ENCODE measurements around the gene APH1A.
A peak's percentile ranks its signal among the peaks of the same experiment; 100 is the strongest.
"Not testable (repeated sequence)": the region's sequence is repeated elsewhere in the genome, so short reads cannot be mapped to it uniquely, and the experiment has no call there.

APH1A gene

DNA sequence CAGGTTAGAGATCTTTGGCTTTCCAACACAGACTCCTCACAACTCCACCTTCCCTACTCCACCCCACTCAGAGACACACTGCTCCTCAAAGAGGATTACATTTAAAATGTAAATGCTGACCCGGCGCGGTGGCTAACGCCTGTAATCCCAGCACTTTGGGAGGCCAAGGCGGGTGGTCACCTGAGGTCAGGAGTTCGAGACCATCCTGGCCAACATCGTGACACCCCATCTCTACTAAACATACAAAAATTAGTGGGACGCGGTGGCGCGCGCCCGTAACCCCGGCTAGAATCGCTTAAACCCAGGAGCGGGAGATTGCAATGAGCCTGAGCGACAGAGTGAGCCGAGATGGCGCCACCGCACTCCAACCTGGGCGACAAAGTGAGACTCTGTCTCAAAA, 31.1 kb downstream of the APH1A start:
- H3K9ac ChIP-seq (ENCODE audit: low read depth, low read length): no peak overlapping the region
- H3K4me1 ChIP-seq (ENCODE audit: control insufficient read depth, insufficient read depth, low read length): no peaks in the 10 kb centered on the region
- no peaks in the 10 kb centered on the region for H3K27me3 ChIP-seq (ENCODE audit: control insufficient read depth, insufficient read depth, low read length)
- H3K36me3 ChIP-seq (ENCODE audit: control insufficient read depth, insufficient read depth, low read length): peaks cover 5% of the 10 kb centered on the region
- no peaks in the 10 kb centered on the region for H3K9me3 ChIP-seq (ENCODE audit: control insufficient read depth, insufficient read depth, low read length)
- H3K4me3 ChIP-seq (ENCODE audit: low read depth, low read length): no peak overlapping the region

DNA sequence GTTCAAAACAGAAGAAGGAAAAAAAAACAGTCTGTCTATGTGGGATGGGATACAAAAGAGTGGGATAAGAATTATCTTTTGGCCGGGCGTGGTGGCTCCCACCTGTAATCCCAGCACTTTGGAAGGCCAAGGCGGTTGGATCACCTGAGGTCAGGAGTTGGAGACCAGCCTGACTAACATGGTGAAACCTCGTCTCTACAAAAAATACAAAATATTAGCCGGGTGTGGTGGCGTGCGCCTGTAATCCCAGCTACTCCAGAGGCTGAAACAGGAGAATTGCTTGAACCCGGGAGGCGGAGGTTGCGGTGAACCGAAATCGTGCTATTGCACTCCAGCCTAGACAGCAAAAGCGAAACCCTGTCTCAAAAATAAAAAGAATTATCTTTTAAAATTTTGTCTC, 31.6 kb downstream of the APH1A start:
- H3K4me3 ChIP-seq (ENCODE audit: low read depth, low read length); H3K9ac ChIP-seq (ENCODE audit: low read depth, low read length); H3K36me3 ChIP-seq (ENCODE audit: control insufficient read depth, insufficient read depth, low read length); H3K4me1 ChIP-seq (ENCODE audit: control insufficient read depth, insufficient read depth, low read length); H3K27me3 ChIP-seq (ENCODE audit: control insufficient read depth, insufficient read depth, low read length); H3K9me3 ChIP-seq (ENCODE audit: control insufficient read depth, insufficient read depth, low read length): not testable (repeated sequence)

- Histone ChIP-seq H3K27me3 (ENCODE audit: control insufficient read depth, insufficient read depth, low read length) (no peaks in the 10 kb centered on the region), H3K4me1 (ENCODE audit: control insufficient read depth, insufficient read depth, low read length) (no peaks in the 10 kb centered on the region), H3K9me3 (ENCODE audit: control insufficient read depth, insufficient read depth, low read length) (no peaks in the 10 kb centered on the region), H3K4me3 (ENCODE audit: low read depth, low read length) (peak overlapping the region; percentile 98), H3K36me3 (ENCODE audit: control insufficient read depth, insufficient read depth, low read length) (peaks cover 5% of the 10 kb centered on the region), H3K9ac (ENCODE audit: low read depth, low read length) (peak overlapping the region; percentile 27)
These were observed 32.2 kb downstream of the APH1A start for GRCh38 chr1:150236614-150237100.

GRCh38 chr1:150235852-150236613, 32.8 kb downstream of the APH1A start, which contains the start of gene ANP32E:
ANP32E (minus strand) TSS chr1:150236112; CDS start chr1:150235786, 326 bp downstream.
- peak within 1 kb of the TSS; percentile 98 for H3K4me3 ChIP-seq (ENCODE audit: low read depth, low read length)
- no peaks in the 10 kb centered on the region for H3K4me1 ChIP-seq (ENCODE audit: control insufficient read depth, insufficient read depth, low read length)
- no peaks in the 10 kb centered on the region for H3K27me3 ChIP-seq (ENCODE audit: control insufficient read depth, insufficient read depth, low read length)
- H3K9ac ChIP-seq (ENCODE audit: low read depth, low read length): peak within 1 kb of the TSS; percentile 96
- no peaks in the 10 kb centered on the region for H3K9me3 ChIP-seq (ENCODE audit: control insufficient read depth, insufficient read depth, low read length)
- H3K36me3 ChIP-seq (ENCODE audit: control insufficient read depth, insufficient read depth, low read length): peaks cover 5% of the 10 kb centered on the region

GRCh38 chr1:150235294-150235851, 33.4 kb downstream of the APH1A start:
- Histone ChIP-seq H3K27me3 (ENCODE audit: control insufficient read depth, insufficient read depth, low read length) (no peaks in the 10 kb centered on the region), H3K9me3 (ENCODE audit: control insufficient read depth, insufficient read depth, low read length) (no peaks in the 10 kb centered on the region), H3K36me3 (ENCODE audit: control insufficient read depth, insufficient read depth, low read length) (peaks cover 5% of the 10 kb centered on the region), H3K4me3 (ENCODE audit: low read depth, low read length) (peak overlapping the region; percentile 98), H3K9ac (ENCODE audit: low read depth, low read length) (peak overlapping the region; percentile 96), H3K4me1 (ENCODE audit: control insufficient read depth, insufficient read depth, low read length) (no peaks in the 10 kb centered on the region)

DNA sequence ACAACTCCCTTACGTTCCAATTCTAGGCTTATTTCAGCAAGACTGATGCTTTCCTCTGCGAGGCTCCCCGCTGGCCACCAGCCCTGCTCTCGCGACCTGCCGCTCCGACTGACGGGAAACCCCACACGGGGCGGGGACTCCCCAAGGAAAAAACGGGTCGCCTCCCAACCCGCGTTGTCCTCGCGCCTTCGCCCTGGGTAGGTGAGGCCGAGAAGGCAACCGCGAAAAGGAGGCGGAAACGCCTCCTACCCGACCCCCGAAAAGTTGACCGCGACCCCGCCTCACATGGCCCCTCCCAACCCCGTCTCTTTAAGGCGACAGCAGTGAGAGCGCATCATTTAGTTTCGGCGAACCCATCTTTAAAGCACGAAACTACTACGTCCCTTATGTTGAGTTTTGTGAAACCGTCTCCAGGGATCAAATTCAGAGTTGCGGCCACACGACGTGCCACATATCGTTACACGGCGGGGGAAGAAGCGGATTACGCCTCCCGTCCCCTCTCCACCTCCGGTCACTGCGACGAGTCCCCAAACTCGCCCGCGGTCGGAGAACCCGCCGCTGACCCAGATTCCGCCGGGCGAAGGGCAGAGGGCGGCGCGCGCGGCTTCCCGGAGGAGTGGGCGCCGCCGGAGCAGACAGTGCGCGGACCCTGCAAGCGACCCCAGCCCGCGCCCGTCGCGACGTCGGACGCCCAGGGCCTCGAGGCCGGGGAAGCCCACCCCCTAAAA, 34.1 kb downstream of the APH1A start:
- no peaks in the 10 kb centered on the region for H3K27me3 ChIP-seq (ENCODE audit: control insufficient read depth, insufficient read depth, low read length)
- H3K36me3 ChIP-seq (ENCODE audit: control insufficient read depth, insufficient read depth, low read length): peaks cover 5% of the 10 kb centered on the region
- peak overlapping the region; percentile 96 for H3K9ac ChIP-seq (ENCODE audit: low read depth, low read length)
- peak overlapping the region; percentile 98 for H3K4me3 ChIP-seq (ENCODE audit: low read depth, low read length)
- no peaks in the 10 kb centered on the region for H3K9me3 ChIP-seq (ENCODE audit: control insufficient read depth, insufficient read depth, low read length)
- no peaks in the 10 kb centered on the region for H3K4me1 ChIP-seq (ENCODE audit: control insufficient read depth, insufficient read depth, low read length)

DNA sequence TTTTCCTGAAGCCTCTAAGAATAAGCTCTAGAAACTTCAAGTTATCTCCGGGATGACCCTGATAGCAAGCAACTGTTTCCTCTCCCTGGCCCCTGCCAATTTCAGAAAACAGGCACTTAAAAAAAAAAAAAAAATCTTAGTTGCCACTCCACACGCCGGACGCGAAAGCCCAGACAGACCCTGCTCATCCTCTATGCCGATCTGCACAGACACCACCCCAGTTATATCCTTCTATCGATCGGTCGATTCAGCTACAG, 34.6 kb downstream of the APH1A start:
- Histone ChIP-seq H3K4me1 (ENCODE audit: control insufficient read depth, insufficient read depth, low read length) (no peaks in the 10 kb centered on the region), H3K27me3 (ENCODE audit: control insufficient read depth, insufficient read depth, low read length) (no peaks in the 10 kb centered on the region), H3K9me3 (ENCODE audit: control insufficient read depth, insufficient read depth, low read length) (no peaks in the 10 kb centered on the region), H3K9ac (ENCODE audit: low read depth, low read length) (peak overlapping the region; percentile 96), H3K36me3 (ENCODE audit: control insufficient read depth, insufficient read depth, low read length) (peaks cover 5% of the 10 kb centered on the region), H3K4me3 (ENCODE audit: low read depth, low read length) (peak overlapping the region; percentile 98)

DNA sequence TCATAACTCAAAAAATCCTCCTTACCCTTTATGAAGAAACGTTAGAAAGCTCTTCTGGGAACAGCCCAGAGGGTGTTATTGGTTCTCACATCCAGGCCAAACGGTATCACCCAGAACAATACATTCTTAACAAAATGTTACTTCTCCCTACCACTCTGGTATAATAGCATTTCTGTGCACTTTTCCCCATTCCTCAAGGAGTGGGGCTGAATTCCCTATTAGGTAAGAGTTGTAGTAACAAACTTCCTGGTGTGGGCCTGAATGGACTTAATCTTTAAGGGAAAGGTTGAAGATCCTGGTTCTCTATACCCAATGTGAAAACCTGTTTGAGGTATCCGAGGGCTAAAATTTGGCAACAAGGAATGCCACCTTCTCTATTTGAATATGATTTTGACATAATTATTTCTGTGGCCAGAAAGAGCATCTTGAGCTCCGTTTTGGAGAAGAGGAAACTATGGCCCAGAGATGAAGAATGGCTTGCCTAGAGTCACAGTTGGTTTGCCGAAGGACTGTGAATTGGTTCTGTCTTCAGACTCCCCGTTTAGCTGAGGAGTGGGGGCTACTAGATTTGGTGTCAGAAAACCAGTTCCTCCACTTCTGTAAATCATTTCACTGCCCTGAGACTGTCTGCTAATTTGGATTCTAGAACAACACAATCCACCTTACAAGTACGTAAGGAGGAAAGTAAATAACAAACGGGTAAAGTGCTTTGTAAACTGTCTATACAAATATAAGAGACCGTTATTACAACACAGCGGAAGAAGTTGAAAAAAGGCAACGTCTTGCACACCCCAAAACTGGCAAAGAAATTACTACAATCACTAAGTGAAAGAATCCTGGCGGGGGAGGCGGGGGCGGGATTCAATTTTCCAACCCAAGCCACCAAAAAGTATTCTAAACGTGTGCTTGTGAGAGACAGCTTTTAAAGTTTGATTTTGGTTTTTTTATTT, 35.2 kb downstream of the APH1A start:
- Histone ChIP-seq H3K27me3 (ENCODE audit: control insufficient read depth, insufficient read depth, low read length) (no peaks in the 10 kb centered on the region), H3K36me3 (ENCODE audit: control insufficient read depth, insufficient read depth, low read length) (peaks cover 5% of the 10 kb centered on the region), H3K4me1 (ENCODE audit: control insufficient read depth, insufficient read depth, low read length) (no peaks in the 10 kb centered on the region), H3K9ac (ENCODE audit: low read depth, low read length) (peak overlapping the region; percentile 41), H3K4me3 (ENCODE audit: low read depth, low read length) (peak overlapping the region; percentile 98), H3K9me3 (ENCODE audit: control insufficient read depth, insufficient read depth, low read length) (no peaks in the 10 kb centered on the region)

GRCh38 chr1:150232921-150233320, 35.9 kb downstream of the APH1A start:
- H3K36me3 ChIP-seq (ENCODE audit: control insufficient read depth, insufficient read depth, low read length); H3K27me3 ChIP-seq (ENCODE audit: control insufficient read depth, insufficient read depth, low read length); H3K9me3 ChIP-seq (ENCODE audit: control insufficient read depth, insufficient read depth, low read length); H3K4me1 ChIP-seq (ENCODE audit: control insufficient read depth, insufficient read depth, low read length); H3K9ac ChIP-seq (ENCODE audit: low read depth, low read length); H3K4me3 ChIP-seq (ENCODE audit: low read depth, low read length): not testable (repeated sequence)

- H3K9ac ChIP-seq (ENCODE audit: low read depth, low read length); H3K27me3 ChIP-seq (ENCODE audit: control insufficient read depth, insufficient read depth, low read length); H3K4me1 ChIP-seq (ENCODE audit: control insufficient read depth, insufficient read depth, low read length); H3K4me3 ChIP-seq (ENCODE audit: low read depth, low read length); H3K9me3 ChIP-seq (ENCODE audit: control insufficient read depth, insufficient read depth, low read length): not testable (repeated sequence)
- peaks cover 10% of the 10 kb centered on the region for H3K36me3 ChIP-seq (ENCODE audit: control insufficient read depth, insufficient read depth, low read length)
These were observed 40.6 kb downstream of the APH1A start for GRCh38 chr1:150228246-150228645.

DNA sequence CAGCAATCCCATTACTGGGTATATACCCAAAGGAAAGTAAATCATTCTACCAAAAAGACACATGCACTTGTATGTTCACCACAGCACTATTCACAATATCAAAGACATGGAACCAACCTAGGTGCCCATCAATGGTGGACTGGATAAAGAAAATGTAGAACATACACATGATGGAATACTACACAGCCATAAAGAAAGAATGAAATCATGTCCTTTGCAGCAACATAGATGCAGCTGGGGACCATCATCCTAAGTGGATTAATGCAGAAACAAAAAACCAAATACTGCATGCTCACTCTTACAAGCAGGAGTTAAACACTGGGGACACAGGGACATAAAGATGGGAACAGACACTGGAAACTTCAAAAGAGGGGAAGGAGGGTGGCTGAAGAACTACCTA, 41.6 kb downstream of the APH1A start:
- peaks cover 10% of the 10 kb centered on the region for H3K36me3 ChIP-seq (ENCODE audit: control insufficient read depth, insufficient read depth, low read length)

More for the DNA sequence above, 41.6 kb downstream of the APH1A start:
- H3K4me1 ChIP-seq (ENCODE audit: control insufficient read depth, insufficient read depth, low read length): no peaks in the 10 kb centered on the region
- H3K9me3 ChIP-seq (ENCODE audit: control insufficient read depth, insufficient read depth, low read length): no peaks in the 10 kb centered on the region
- H3K9ac ChIP-seq (ENCODE audit: low read depth, low read length): no peak overlapping the region
- H3K4me3 ChIP-seq (ENCODE audit: low read depth, low read length): no peak overlapping the region
- no peaks in the 10 kb centered on the region for H3K27me3 ChIP-seq (ENCODE audit: control insufficient read depth, insufficient read depth, low read length)

Measured in iPS-15b (cell line).